Lower leg skin (tissue), 3 donors: ENCODE measurements around the gene SLC7A5.
A peak's percentile ranks its signal among the peaks of the same experiment; 100 is the strongest.
"Not testable (repeated sequence)": the region's sequence is repeated elsewhere in the genome, so short reads cannot be mapped to it uniquely, and the experiment has no call there.

ENCODE experiments used
- POLR2A ChIP-seq, 2 donors: fragments of 450-650 bp; IDR thresholded peaks; one replicate each; pipeline ENCODE4 v1.6.1; 2016 to 2017; ENCODE audit warnings: antibody characterized with exemption in 2 of 2, mild to moderate bottlenecking in 1 of 2, moderate library complexity in 1 of 2
- TF ChIP-seq, protein P1 (sequence below), 3 donors: fragments of 450-650 bp; IDR thresholded peaks; one replicate each; pipeline ENCODE4 v1.5.1; 2016; ENCODE audit warnings: antibody characterized with exemption in 3 of 3, mild to moderate bottlenecking in 3 of 3, moderate library complexity in 2 of 3

- TF ChIP-seq, protein P1, sequence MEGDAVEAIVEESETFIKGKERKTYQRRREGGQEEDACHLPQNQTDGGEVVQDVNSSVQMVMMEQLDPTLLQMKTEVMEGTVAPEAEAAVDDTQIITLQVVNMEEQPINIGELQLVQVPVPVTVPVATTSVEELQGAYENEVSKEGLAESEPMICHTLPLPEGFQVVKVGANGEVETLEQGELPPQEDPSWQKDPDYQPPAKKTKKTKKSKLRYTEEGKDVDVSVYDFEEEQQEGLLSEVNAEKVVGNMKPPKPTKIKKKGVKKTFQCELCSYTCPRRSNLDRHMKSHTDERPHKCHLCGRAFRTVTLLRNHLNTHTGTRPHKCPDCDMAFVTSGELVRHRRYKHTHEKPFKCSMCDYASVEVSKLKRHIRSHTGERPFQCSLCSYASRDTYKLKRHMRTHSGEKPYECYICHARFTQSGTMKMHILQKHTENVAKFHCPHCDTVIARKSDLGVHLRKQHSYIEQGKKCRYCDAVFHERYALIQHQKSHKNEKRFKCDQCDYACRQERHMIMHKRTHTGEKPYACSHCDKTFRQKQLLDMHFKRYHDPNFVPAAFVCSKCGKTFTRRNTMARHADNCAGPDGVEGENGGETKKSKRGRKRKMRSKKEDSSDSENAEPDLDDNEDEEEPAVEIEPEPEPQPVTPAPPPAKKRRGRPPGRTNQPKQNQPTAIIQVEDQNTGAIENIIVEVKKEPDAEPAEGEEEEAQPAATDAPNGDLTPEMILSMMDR (IDR thresholded peaks at IDR 0.05), result peak in 1 of 3 donors; percentile 72
- not testable (repeated sequence) for TF ChIP-seq POLR2A (IDR thresholded peaks at IDR 0.05)
Measured at GRCh38 chr16:87909203-87909935, 40.1 kb upstream of the SLC7A5 start.
